ENCODE data around the gene SMC6. TPM values are rescaled to one million over a fixed set of nuclear protein-coding genes. Genes with fewer than 3 reads are reported as not detected.

The SMC6 gene
- total RNA-seq, 4 donors from 2014 or later, result 15.7 to 49.1 (median 36.2) TPM

GRCh38 chr2:17747684-17748452 is 5.7 kb downstream of the SMC6 start:
- H3K4me1 ChIP-seq, result peaks cover 0 to 14% (median 7%) of the 10 kb centered on the region in 4 donors
- no peak for DNase-seq
- H3K27ac ChIP-seq, result no peak overlapping the region
- H3K27me3 ChIP-seq, result no peaks in the 10 kb centered on the region
- intact Hi-C loops (cut with DNase I; ENCODE audit: low total_unique reads) (no loop called here), in situ Hi-C loops (cut with MboI; ENCODE audit: low pct_ligation_motif_present in 1 of 4, low pct_unique_long_range_greater_than_20kb in 1 of 4, low sequenced_read_pairs in 3 of 4) (loop anchor here in 1 of 4 donors (25.0 kb wide), 1 partner anchor 414 kb away; no protein-coding TSS in a partner anchor)
- H3K9me3 ChIP-seq, result no peaks in the 10 kb centered on the region
- 82 to 89% methylated on average over 1 to 4 of the region's 4 CpGs for WGBS, 2 donors (ENCODE audit: low coverage in 1 of 2)
- TF ChIP-seq CTCF (IDR thresholded peaks at IDR 0.05), result no peak
- no peak overlapping the region for H3K4me3 ChIP-seq
- peaks cover 0 to 8% (median under 1%) of the 10 kb centered on the region in 4 donors for H3K36me3 ChIP-seq

DNA sequence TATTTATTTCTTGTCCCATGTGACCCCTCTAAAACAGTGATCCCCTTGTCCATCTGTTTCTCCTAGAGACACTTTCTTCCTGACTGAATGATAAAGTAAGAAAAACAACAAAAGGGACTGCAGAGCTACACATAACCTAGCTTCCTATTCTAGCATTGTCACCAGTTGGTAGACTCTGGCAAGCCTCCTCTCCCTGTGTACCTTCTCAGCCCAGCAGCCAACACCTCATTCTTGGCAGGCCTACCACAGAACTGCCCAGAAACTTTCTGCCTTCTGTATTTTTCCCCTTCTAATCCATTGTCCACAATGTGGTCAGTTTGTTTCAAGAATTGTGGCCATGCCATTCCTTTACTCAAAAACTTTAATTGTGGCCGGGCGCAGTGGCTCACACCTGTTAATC is 13.4 kb downstream of the SMC6 start:
- intact Hi-C loops (cut with DNase I; ENCODE audit: low total_unique reads) (no loop called here), in situ Hi-C loops (cut with MboI; ENCODE audit: low pct_ligation_motif_present in 1 of 4, low pct_unique_long_range_greater_than_20kb in 1 of 4, low sequenced_read_pairs in 3 of 4) (loop anchor here in 1 of 4 donors (25.0 kb wide), 1 partner anchor 422 kb away; no protein-coding TSS in a partner anchor)
- no peaks in the 10 kb centered on the region for H3K27me3 ChIP-seq
- peaks cover 0 to 37% (median 11%) of the 10 kb centered on the region in 4 donors for H3K36me3 ChIP-seq
- H3K27ac ChIP-seq, result no peak overlapping the region
- no peak overlapping the region for H3K4me3 ChIP-seq
- no peak for DNase-seq
- no peaks in the 10 kb centered on the region for H3K4me1 ChIP-seq
- TF ChIP-seq POLR2A (IDR thresholded peaks at IDR 0.05), result no peak
- no peak for TF ChIP-seq EP300 (IDR thresholded peaks at IDR 0.05; ENCODE audit: low read depth)
- no peak for TF ChIP-seq CTCF (IDR thresholded peaks at IDR 0.05)
- TF ChIP-seq POLR2AphosphoS5 (IDR thresholded peaks at IDR 0.05), result no peak
- H3K9me3 ChIP-seq, result no peaks in the 10 kb centered on the region
- 98% methylated on average over 2 of the region's 2 CpGs; no CpG with 5 or more reads in 1 of the 2 donors for WGBS, 2 donors (ENCODE audit: low coverage in 1 of 2)

DNA sequence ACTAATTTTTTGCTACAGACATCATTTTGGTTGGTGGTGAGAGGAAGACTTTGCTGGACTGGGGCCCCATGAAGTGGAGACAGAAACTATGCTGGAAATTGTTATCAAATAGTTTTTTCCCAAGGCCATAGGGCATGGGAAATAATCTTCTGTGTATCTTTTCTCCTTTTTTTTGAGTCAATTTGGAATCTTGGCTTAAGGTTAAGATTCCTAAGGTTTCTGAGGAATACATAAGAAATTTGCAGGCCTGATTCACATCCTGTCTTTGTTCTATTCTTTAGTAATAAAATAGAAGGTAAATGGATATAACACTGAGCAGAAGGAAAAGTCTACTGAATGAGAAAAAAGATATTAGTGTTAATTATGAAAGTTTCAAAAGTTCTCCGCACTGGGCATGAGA is 16.6 kb downstream of the SMC6 start:
- intact Hi-C loops (cut with DNase I; ENCODE audit: low total_unique reads) (no loop called here), in situ Hi-C loops (cut with MboI; ENCODE audit: low pct_ligation_motif_present in 1 of 4, low pct_unique_long_range_greater_than_20kb in 1 of 4, low sequenced_read_pairs in 3 of 4) (loop anchor here in 1 of 4 donors (25.0 kb wide), 1 partner anchor 425 kb away; no protein-coding TSS in a partner anchor)
- no peak for TF ChIP-seq EP300 (IDR thresholded peaks at IDR 0.05; ENCODE audit: low read depth)
- no peak for TF ChIP-seq CTCF (IDR thresholded peaks at IDR 0.05)
- TF ChIP-seq POLR2A (IDR thresholded peaks at IDR 0.05), result no peak
- no peak for TF ChIP-seq POLR2AphosphoS5 (IDR thresholded peaks at IDR 0.05)
- no peaks in the 10 kb centered on the region for H3K9me3 ChIP-seq
- H3K36me3 ChIP-seq, result peaks cover 0 to 32% (median 13%) of the 10 kb centered on the region in 4 donors
- whole genome bisulfite sequencing, 2 donors (ENCODE audit: low coverage in 1 of 2), result 92 to 100% methylated on average over 1 of the region's 1 CpG
- H3K4me1 ChIP-seq, result no peaks in the 10 kb centered on the region
- DNase-seq, result no peak
- no peaks in the 10 kb centered on the region for H3K27me3 ChIP-seq
- H3K27ac ChIP-seq, result no peak overlapping the region
- H3K4me3 ChIP-seq, result no peak overlapping the region

GRCh38 chr2:17735864-17736263 is 17.7 kb downstream of the SMC6 start:
- no peaks in the 10 kb centered on the region for H3K27me3 ChIP-seq
- intact Hi-C loops (cut with DNase I; ENCODE audit: low total_unique reads) (no loop called here), in situ Hi-C loops (cut with MboI; ENCODE audit: low pct_ligation_motif_present in 1 of 4, low pct_unique_long_range_greater_than_20kb in 1 of 4, low sequenced_read_pairs in 3 of 4) (loop anchor here in 1 of 4 donors (25.0 kb wide), 1 partner anchor 426 kb away; no protein-coding TSS in a partner anchor)
- DNase-seq, result no peak
- H3K9me3 ChIP-seq, result no peaks in the 10 kb centered on the region
- H3K36me3 ChIP-seq, result peaks cover 0 to 41% (median 18%) of the 10 kb centered on the region in 4 donors
- no peak overlapping the region for H3K4me3 ChIP-seq
- H3K27ac ChIP-seq, result no peak overlapping the region
- no peaks in the 10 kb centered on the region for H3K4me1 ChIP-seq
- 92 to 100% methylated on average over 2 of the region's 2 CpGs for WGBS, 2 donors (ENCODE audit: low coverage in 1 of 2)
- TF ChIP-seq EP300 (IDR thresholded peaks at IDR 0.05; ENCODE audit: low read depth), result no peak
- no peak for TF ChIP-seq POLR2AphosphoS5 (IDR thresholded peaks at IDR 0.05)
- no peak for TF ChIP-seq CTCF (IDR thresholded peaks at IDR 0.05)
- TF ChIP-seq POLR2A (IDR thresholded peaks at IDR 0.05), result no peak

All from transverse colon (tissue), 4 donors.